Right lobe of liver (tissue), 6 donors: ENCODE data around the gene TSPAN4. TPM values are rescaled to one million over a fixed set of nuclear protein-coding genes. Genes with fewer than 3 reads are reported as not detected.

Experiments
- ATAC-seq, 4 donors: fragments of 200-7000 bp; cut with Tn5 transposase; one replicate each; pipeline ENCODE4 v1.9.1; 2020; ENCODE audit warnings: mild to moderate bottlenecking in 4 of 4, moderate library complexity in 4 of 4
- DNase-seq, 3 donors: peaks; one replicate each; pipeline ENCODE4 v3.0.0-alpha.2; 2020
- H3K27ac ChIP-seq, 3 donors: fragments of 200-600 bp; one replicate each; pipeline ENCODE4 v1.8.0; 2022
- H3K27me3 ChIP-seq, 2 donors: fragments of 200-600 bp; one replicate each; pipeline ENCODE4 v1.8.0; 2022
- H3K36me3 ChIP-seq, 4 donors: fragments of 200-600 bp; sonication (generic) in 1 of 4; one replicate each; pipeline versions ENCODE4 v1.5.1 to v1.8.0; 2017 to 2022; ENCODE audit warnings: control low read depth in 1 of 4
- H3K4me1 ChIP-seq, 4 donors: fragments of 200-600 bp; sonication (generic) in 1 of 4; one replicate each; pipeline versions ENCODE4 v1.5.1 to v1.8.0; 2017 to 2022; ENCODE audit warnings: control low read depth in 1 of 4
- H3K4me3 ChIP-seq, 3 donors: fragments of 200-600 bp; one replicate each; pipeline ENCODE4 v1.8.0; 2022
- H3K9me3 ChIP-seq, 4 donors: fragments of 200-600 bp; sonication (generic) in 1 of 4; one replicate each; pipeline versions ENCODE4 v1.5.1 to v1.8.0; 2017 to 2022; ENCODE audit warnings: control low read depth in 1 of 4
- POLR2A ChIP-seq: fragments of 450-650 bp; IDR thresholded peaks from one replicate; pipeline ENCODE4 v1.6.1; 2017; ENCODE audit warnings: antibody characterized with exemption, mild to moderate bottlenecking
- WGBS: methylation state at CpG from one replicate; pipeline ENCODE4 v1.1.6; 2018; ENCODE audit warnings: low coverage, low lambda C conversion rate; ENCODE audit not compliant: insufficient coverage; ENCODE audit errors: missing lambda C conversion rate; 5-methylcytosine and 5-hydroxymethylcytosine counted together
- intact Hi-C, 2 donors: fragments of 100-400 bp; cut with DNase I; formaldehyde crosslinking; loops; one replicate each; pipeline versions ENCODE4 v1.11.2 to v1.14.1; 2022
- total RNA-seq, 6 experiments: library from RNA; depleted of rRNA in 2 of 6; stranded (reverse); fragments of >200 nt in 2 of 6; fragmentation: NEBNext Ultra II Directional in 3 of 6; extraction: Animal tissue kit (Norgen Biotek cat#: 25700) in 3 of 6; gene quantifications; one replicate each; pipeline versions ENCODE4 v1.1.0 to v1.2.4, GENCODE V29; 2016 to 2023
- TF ChIP-seq, protein P1 (sequence below), 4 donors: fragments of 200-600 bp in 3 of 4; fragments of 450-650 bp in 1 of 4; IDR thresholded peaks; one replicate each; pipeline versions ENCODE4 v1.5.1 to v1.8.0; 2016 to 2022; ENCODE audit warnings: antibody characterized with exemption in 4 of 4, mild to moderate bottlenecking in 2 of 4
- donor health status: DM: no; HTN: yes; CAD: no.
- donor health status: DM: no; HTN: no; CAD: no.
- donor health status: DM: no; HTN: no; CAD: no.
- donor health status: DM: no; HTN: yes; CAD: no.
- donor health status: DM: no; HTN: yes; CAD: no.

TSPAN4 gene
- total RNA-seq, 6 experiments from 2014 or later = 14.9 to 80.6 (median 30.5) TPM

DNA sequence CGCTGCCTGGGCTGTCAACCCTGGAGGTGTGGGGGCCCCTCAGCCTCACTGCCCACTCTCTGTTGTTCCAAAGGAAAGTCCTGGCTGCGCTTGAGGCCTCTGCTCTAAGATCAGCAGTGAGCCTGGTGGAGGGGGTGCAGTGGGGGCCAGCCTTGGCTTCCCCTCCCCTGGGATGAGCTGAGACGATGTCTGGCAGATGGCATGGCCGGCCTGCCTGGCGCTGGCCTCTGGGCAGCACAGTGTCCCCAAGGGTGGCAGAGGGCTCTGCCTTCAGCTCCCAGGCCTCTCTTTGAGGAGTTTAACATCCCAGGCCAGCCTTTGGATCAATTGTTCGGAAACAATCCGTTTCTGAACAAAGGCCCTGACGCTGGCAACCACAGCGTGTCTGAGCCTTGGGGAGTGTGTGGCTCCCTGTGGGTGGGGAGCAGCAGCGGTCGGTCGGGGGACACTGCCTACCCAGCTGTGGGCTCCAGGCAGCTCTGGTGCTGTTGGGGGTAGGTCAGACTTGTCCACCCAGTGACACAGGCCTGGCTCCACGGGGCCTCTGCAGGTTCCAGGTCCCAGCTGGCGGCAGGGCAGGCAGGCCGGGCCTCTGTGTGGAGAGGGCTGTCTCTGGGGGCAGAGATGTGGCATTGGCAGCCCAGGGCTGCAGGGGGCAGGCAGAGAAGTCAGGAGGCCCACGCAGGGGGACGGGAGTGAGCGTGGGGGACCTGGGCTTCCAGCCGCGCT lies 12.1 kb downstream of the TSPAN4 start:
- H3K27ac ChIP-seq = no peak overlapping the region
- H3K9me3 ChIP-seq = no peaks in the 10 kb centered on the region
- no peaks in the 10 kb centered on the region for H3K27me3 ChIP-seq
- H3K4me3 ChIP-seq = no peak overlapping the region
- no peaks in the 10 kb centered on the region for H3K4me1 ChIP-seq
- TF ChIP-seq, protein P1, sequence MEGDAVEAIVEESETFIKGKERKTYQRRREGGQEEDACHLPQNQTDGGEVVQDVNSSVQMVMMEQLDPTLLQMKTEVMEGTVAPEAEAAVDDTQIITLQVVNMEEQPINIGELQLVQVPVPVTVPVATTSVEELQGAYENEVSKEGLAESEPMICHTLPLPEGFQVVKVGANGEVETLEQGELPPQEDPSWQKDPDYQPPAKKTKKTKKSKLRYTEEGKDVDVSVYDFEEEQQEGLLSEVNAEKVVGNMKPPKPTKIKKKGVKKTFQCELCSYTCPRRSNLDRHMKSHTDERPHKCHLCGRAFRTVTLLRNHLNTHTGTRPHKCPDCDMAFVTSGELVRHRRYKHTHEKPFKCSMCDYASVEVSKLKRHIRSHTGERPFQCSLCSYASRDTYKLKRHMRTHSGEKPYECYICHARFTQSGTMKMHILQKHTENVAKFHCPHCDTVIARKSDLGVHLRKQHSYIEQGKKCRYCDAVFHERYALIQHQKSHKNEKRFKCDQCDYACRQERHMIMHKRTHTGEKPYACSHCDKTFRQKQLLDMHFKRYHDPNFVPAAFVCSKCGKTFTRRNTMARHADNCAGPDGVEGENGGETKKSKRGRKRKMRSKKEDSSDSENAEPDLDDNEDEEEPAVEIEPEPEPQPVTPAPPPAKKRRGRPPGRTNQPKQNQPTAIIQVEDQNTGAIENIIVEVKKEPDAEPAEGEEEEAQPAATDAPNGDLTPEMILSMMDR (IDR thresholded peaks at IDR 0.05) = no peak
- TF ChIP-seq POLR2A = no peak
- no CpG with 5 or more reads among the region's 20 CpGs for WGBS
- no peaks in the 10 kb centered on the region for H3K36me3 ChIP-seq
- DNase-seq (no peak), ATAC-seq (no peak)
- intact Hi-C loops = loop anchor here in 1 of 2 donors (10.0 kb wide), 1 partner anchor 200 kb away; no protein-coding TSS in a partner anchor

DNA sequence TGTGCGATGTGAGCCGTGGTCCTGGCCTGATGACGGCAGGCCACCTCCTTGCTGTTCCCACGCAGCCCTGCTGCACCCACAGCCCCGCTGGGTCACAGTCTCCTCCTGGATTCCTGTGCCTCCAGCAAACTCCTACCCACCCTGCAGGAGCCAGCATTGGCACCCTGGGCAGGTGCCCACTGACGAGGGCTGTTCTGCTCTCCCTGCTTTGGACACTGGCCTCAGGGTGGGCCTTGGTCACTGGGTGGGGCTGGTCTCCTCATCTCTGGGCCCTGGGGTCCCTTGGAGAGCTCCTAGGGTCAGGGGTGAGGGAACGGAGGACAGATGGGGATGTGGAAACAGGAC lies 12.7 kb downstream of the TSPAN4 start:
- WGBS = no CpG with 5 or more reads among the region's 7 CpGs
- Histone ChIP-seq H3K4me1 (no peaks in the 10 kb centered on the region), H3K27ac (no peak overlapping the region), H3K4me3 (no peak overlapping the region), H3K27me3 (no peaks in the 10 kb centered on the region), H3K36me3 (no peaks in the 10 kb centered on the region), H3K9me3 (no peaks in the 10 kb centered on the region)
- no peak for TF ChIP-seq POLR2A
- TF ChIP-seq, protein P1 (IDR thresholded peaks at IDR 0.05) = no peak
- DNase-seq (no peak), ATAC-seq (no peak)
- intact Hi-C loops = loop anchor here in 1 of 2 donors (10.0 kb wide), 1 partner anchor 199 kb away; no protein-coding TSS in a partner anchor

DNA sequence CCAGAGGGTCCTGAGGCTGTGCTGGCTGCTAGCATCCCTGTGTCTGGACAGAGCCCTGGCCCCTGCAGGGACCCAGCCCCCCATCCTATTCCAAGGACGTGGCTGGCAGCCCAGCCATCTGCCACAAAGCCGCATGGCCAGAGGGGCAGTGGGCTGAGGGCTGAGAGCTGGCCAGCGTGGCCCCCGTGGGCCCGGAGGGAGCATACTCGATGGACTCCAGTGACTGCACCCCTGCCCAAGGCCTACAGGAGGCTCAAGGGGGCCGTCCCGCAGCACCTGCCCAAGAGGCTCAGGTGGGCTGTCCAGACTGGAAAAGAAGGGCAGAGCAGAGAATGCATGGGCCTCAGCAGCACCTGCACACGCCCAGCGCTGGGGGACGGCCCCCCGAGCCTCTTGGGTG lies 13.1 kb downstream of the TSPAN4 start:
- ATAC-seq (no peak), DNase-seq (no peak)
- H3K27me3 ChIP-seq = no peaks in the 10 kb centered on the region
- no peaks in the 10 kb centered on the region for H3K36me3 ChIP-seq
- WGBS = no CpG with 5 or more reads among the region's 12 CpGs
- no peak overlapping the region for H3K4me3 ChIP-seq
- intact Hi-C loops = loop anchor here in 1 of 2 donors (10.0 kb wide), 1 partner anchor 199 kb away; no protein-coding TSS in a partner anchor
- TF ChIP-seq POLR2A = no peak
- TF ChIP-seq, protein P1 (IDR thresholded peaks at IDR 0.05) = no peak
- H3K27ac ChIP-seq = no peak overlapping the region
- no peaks in the 10 kb centered on the region for H3K9me3 ChIP-seq
- H3K4me1 ChIP-seq = no peaks in the 10 kb centered on the region

DNA sequence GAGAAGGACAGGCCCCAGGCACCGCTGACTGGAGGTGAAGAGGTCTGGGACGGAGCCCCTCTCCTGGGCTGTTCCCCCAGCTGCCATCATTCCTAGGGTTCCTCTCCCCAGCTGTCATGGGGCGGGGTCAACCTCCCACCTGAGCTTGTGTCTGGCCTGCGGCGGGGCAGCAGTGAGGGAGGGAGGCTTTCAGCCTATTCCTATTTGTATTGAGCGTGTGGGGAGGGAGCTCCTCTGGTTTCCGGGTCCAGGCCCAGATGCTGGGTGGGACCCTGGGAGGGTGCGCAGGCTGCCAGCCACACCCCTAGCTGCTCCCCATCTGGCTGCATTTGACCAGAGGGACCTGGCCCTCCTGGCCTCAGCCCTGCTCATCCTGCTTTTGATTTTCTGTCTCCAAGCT lies 13.7 kb downstream of the TSPAN4 start:
- WGBS = 86% methylated on average over 1 of the region's 8 CpGs
- no peak for ATAC-seq

More for the DNA sequence above, 13.7 kb downstream of the TSPAN4 start:
- Histone ChIP-seq H3K36me3 (no peaks in the 10 kb centered on the region), H3K27ac (no peak overlapping the region), H3K4me1 (no peaks in the 10 kb centered on the region), H3K27me3 (no peaks in the 10 kb centered on the region), H3K4me3 (no peak overlapping the region), H3K9me3 (no peaks in the 10 kb centered on the region)
- DNase-seq = no peak
- TF ChIP-seq, protein P1 (IDR thresholded peaks at IDR 0.05) = no peak
- intact Hi-C loops = loop anchor here in 1 of 2 donors (10.0 kb wide), 1 partner anchor 198 kb away; no protein-coding TSS in a partner anchor
